Upper lobe of left lung (tissue), 4 donors: ENCODE results near the gene SYNE2.

Experiments used
- POLR2A ChIP-seq, 4 donors: fragments of 450-650 bp; IDR thresholded peaks; one replicate each; pipeline ENCODE4 v1.5.1; 2016 to 2017; ENCODE audit warnings: antibody characterized with exemption in 4 of 4, mild to moderate bottlenecking in 2 of 4
- TF ChIP-seq, protein P1 (sequence below), 6 experiments: fragments of 450-650 bp in 4 of 6; fragments of 200-600 bp in 2 of 6; sonication (generic) in 2 of 6; IDR thresholded peaks; one replicate each; pipeline ENCODE4 v1.5.1; 2016 to 2019; ENCODE audit warnings: antibody characterized with exemption in 6 of 6

DNA sequence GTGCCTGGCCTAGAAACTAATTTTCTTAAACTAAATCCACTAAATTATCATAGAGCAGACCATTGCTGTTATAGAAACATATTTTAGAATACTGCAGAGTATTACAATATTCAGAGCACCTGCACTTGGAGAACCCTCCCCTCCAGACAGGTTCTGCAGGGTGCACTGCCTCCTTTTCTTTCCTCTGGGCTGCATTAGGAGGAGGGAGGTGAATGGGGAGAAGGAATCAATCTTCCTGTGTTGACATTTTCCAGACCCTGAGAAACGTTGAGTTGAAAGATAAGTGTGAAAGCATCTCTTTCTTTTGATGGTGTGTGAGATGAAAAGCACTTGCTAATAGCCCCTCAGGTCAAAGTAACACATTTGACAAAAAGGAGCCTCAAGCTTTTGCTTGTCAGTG, 7.3 kb downstream of the SYNE2 start:
- TF ChIP-seq, protein P1, sequence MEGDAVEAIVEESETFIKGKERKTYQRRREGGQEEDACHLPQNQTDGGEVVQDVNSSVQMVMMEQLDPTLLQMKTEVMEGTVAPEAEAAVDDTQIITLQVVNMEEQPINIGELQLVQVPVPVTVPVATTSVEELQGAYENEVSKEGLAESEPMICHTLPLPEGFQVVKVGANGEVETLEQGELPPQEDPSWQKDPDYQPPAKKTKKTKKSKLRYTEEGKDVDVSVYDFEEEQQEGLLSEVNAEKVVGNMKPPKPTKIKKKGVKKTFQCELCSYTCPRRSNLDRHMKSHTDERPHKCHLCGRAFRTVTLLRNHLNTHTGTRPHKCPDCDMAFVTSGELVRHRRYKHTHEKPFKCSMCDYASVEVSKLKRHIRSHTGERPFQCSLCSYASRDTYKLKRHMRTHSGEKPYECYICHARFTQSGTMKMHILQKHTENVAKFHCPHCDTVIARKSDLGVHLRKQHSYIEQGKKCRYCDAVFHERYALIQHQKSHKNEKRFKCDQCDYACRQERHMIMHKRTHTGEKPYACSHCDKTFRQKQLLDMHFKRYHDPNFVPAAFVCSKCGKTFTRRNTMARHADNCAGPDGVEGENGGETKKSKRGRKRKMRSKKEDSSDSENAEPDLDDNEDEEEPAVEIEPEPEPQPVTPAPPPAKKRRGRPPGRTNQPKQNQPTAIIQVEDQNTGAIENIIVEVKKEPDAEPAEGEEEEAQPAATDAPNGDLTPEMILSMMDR (IDR thresholded peaks at IDR 0.05) = no peak
- TF ChIP-seq POLR2A (IDR thresholded peaks at IDR 0.05) = no peak
